Measurements from ENCODE around the gene GALM. TPM values are rescaled to one million over a fixed set of nuclear protein-coding genes. Genes with fewer than 3 reads are reported as not detected.

GALM gene
- total and polyA plus RNA-seq, 2 of the 13 experiments (the other 11 are each of a cell fraction or from before 2014, with no cell fraction given): 65.5 to 90.0 TPM

- TF ChIP-seq, protein P1, sequence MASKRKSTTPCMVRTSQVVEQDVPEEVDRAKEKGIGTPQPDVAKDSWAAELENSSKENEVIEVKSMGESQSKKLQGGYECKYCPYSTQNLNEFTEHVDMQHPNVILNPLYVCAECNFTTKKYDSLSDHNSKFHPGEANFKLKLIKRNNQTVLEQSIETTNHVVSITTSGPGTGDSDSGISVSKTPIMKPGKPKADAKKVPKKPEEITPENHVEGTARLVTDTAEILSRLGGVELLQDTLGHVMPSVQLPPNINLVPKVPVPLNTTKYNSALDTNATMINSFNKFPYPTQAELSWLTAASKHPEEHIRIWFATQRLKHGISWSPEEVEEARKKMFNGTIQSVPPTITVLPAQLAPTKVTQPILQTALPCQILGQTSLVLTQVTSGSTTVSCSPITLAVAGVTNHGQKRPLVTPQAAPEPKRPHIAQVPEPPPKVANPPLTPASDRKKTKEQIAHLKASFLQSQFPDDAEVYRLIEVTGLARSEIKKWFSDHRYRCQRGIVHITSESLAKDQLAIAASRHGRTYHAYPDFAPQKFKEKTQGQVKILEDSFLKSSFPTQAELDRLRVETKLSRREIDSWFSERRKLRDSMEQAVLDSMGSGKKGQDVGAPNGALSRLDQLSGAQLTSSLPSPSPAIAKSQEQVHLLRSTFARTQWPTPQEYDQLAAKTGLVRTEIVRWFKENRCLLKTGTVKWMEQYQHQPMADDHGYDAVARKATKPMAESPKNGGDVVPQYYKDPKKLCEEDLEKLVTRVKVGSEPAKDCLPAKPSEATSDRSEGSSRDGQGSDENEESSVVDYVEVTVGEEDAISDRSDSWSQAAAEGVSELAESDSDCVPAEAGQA (IDR thresholded peaks at IDR 0.05; ENCODE audit: low read depth): peak; percentile 72
- TF ChIP-seq, protein P1 (CRISPR knock-in tag; IDR thresholded peaks at IDR 0.05; ENCODE audit: borderline replicate concordance): peak; percentile 74; the same call in 1 of the 2 replicates
- TF ChIP-seq ZNF431 (CRISPR knock-in tag; IDR thresholded peaks at IDR 0.05; ENCODE audit: borderline replicate concordance, low read depth) (peak; percentile 55), ZSCAN31 (CRISPR knock-in tag; IDR thresholded peaks at IDR 0.05; ENCODE audit: low read depth) (peak; percentile 37; the same call in 1 of the 2 replicates), ZNF230 (CRISPR knock-in tag; IDR thresholded peaks at IDR 0.05) (peak; percentile 73; the same call in 1 of the 2 replicates), PHF21A (CRISPR knock-in tag; IDR thresholded peaks at IDR 0.05) (peak; percentile 93), NCOA5 (CRISPR knock-in tag; IDR thresholded peaks at IDR 0.05) (no peak), GTF2F1 (IDR thresholded peaks at IDR 0.05; ENCODE audit: low read length) (no peak), ZNF562 (CRISPR knock-in tag; IDR thresholded peaks at IDR 0.05; ENCODE audit: borderline replicate concordance) (no peak), ATRX (CRISPR knock-in tag; IDR thresholded peaks at IDR 0.05; ENCODE audit: borderline replicate concordance) (no peak), U2AF1 (optimal IDR thresholded peaks at IDR 0.05; ENCODE audit: low read depth, low read length) (no peak), ZNF441 (CRISPR knock-in tag; IDR thresholded peaks at IDR 0.05; ENCODE audit: borderline replicate concordance) (0 out of 2 replicates have a peak, but pooled peaks have one; percentile 13), STAG1 (CRISPR knock-in tag; IDR thresholded peaks at IDR 0.05) (peak; percentile 40), HNRNPUL1 (IDR thresholded peaks at IDR 0.05; ENCODE audit: low read depth, low read length) (no peak; the same call in 1 of the 2 replicates), TOE1 (CRISPR knock-in tag; IDR thresholded peaks at IDR 0.05) (peak; percentile 90), ZNF564 (CRISPR knock-in tag; IDR thresholded peaks at IDR 0.05) (no peak)
- TF ChIP-seq, protein P2, sequence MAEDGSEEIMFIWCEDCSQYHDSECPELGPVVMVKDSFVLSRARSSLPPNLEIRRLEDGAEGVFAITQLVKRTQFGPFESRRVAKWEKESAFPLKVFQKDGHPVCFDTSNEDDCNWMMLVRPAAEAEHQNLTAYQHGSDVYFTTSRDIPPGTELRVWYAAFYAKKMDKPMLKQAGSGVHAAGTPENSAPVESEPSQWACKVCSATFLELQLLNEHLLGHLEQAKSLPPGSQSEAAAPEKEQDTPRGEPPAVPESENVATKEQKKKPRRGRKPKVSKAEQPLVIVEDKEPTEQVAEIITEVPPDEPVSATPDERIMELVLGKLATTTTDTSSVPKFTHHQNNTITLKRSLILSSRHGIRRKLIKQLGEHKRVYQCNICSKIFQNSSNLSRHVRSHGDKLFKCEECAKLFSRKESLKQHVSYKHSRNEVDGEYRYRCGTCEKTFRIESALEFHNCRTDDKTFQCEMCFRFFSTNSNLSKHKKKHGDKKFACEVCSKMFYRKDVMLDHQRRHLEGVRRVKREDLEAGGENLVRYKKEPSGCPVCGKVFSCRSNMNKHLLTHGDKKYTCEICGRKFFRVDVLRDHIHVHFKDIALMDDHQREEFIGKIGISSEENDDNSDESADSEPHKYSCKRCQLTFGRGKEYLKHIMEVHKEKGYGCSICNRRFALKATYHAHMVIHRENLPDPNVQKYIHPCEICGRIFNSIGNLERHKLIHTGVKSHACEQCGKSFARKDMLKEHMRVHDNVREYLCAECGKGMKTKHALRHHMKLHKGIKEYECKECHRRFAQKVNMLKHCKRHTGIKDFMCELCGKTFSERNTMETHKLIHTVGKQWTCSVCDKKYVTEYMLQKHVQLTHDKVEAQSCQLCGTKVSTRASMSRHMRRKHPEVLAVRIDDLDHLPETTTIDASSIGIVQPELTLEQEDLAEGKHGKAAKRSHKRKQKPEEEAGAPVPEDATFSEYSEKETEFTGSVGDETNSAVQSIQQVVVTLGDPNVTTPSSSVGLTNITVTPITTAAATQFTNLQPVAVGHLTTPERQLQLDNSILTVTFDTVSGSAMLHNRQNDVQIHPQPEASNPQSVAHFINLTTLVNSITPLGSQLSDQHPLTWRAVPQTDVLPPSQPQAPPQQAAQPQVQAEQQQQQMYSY (CRISPR knock-in tag; IDR thresholded peaks at IDR 0.05): no peak
- TF ChIP-seq, protein P3, sequence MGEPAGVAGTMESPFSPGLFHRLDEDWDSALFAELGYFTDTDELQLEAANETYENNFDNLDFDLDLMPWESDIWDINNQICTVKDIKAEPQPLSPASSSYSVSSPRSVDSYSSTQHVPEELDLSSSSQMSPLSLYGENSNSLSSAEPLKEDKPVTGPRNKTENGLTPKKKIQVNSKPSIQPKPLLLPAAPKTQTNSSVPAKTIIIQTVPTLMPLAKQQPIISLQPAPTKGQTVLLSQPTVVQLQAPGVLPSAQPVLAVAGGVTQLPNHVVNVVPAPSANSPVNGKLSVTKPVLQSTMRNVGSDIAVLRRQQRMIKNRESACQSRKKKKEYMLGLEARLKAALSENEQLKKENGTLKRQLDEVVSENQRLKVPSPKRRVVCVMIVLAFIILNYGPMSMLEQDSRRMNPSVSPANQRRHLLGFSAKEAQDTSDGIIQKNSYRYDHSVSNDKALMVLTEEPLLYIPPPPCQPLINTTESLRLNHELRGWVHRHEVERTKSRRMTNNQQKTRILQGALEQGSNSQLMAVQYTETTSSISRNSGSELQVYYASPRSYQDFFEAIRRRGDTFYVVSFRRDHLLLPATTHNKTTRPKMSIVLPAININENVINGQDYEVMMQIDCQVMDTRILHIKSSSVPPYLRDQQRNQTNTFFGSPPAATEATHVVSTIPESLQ (CRISPR knock-in tag; conservative IDR thresholded peaks at IDR 0.05): no peak; the same call in 1 of the 2 replicates
Measured at GRCh38 chr2:38665854-38666555, at the start of gene GALM (continued).

Measured in HepG2 (cell line).